Pons (tissue), 1 donor: ENCODE measurements around the gene CCM2L.

Experiments
- DNase-seq: peaks from one replicate; pipeline ENCODE4 v3.0.0-alpha.2; 2016; ENCODE audit warnings: low spot score

The CCM2L gene

DNA sequence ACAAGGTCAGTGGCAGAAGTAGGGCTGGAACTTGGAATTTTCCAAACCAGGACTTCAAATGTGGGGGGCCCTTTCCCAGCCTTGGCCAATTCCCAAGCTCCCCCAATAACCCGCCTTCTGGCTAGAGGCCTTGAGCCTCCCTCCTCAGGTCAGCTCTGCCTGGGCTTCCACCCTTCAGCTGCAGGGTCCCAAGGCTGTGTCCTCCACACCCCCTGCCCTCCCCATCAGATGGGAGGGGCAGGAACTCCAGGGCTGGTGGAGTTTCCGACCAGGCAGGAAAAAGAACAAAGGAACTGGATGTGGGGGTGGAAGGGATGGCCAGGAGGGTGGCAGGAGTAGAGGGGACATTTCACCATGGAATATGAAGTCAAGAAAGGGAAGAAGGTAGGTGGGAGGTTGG lies at the start of gene CCM2L:
TSS of gene CCM2L (plus strand) at position 338 of the 400 bp plus-strand sequence. CDS start at position 355, 17 bp downstream.
- DNase-seq, result no peak

DNA sequence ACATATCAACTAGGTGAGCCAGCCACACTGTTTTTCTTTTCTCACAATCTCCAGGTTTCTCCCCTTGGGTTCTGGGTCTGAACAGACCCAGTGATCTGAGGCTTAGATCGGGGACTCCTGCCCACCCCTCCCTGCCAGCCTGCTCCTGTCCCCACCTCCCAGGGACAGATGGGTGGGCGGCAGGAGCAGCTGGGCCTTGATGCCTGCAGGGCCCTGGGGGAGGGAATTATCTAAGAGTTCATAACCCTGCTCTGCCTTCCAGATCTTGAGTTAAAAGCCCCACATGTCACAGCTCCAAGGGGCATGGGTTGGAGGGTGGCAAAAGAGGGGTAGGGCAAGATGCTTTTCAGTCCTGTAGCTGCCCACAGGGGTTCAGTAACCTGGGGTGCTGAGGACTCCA lies 47.5 kb upstream of the CCM2L start:
- DNase-seq, result no peak

DNA sequence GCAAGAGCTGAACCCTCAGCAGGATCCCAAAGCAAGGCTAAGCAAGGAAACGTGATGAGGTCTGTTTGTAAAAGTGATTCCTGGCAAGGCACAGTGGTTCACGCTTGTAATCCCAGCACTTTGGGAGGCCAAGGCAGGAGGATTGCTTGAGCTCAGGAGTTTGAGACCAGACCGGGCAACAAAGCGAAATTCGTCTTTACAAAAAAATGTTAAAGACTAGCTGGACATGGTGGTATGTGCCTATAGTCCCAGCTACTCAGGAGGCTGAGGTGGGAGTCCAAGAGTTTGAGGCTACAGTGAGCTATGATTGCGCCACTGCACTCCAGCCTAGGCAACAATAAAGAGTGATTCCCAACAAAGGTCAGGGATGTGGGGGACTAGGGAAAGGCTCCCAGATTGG lies 46.3 kb upstream of the CCM2L start:
- DNase-seq, result no peak

DNA sequence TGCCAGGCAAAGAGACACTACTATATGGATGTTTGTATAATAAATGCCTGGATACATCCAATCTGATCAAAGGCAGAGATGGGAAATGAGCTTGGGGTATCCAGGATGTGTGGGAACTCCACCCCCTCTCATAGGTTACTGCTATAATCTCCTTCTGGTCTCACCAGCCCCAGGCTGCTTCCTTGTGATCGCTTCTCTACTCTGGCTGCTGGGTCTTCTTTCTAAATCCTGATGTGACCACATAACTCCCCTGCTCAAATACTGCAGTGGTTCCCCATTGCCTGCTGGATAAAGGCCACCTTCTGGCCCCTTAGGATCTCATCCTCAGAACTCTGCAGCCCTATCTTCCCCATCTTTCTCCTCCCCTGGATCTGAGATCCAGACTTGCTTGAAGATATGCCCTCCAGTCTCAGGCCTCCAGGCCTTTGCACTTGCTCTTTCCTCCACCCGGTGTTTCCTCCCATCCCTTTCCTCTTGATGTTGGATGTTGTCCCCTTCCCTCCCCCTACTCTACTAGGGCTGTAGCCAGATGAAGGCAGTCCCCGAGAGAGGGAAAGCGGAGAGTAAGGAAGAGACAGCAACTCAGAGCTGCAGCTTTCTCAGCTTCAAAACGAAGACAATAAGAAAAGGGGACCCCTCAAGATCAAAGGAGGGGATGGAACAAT lies 43.1 kb upstream of the CCM2L start:
- no peak for DNase-seq

DNA sequence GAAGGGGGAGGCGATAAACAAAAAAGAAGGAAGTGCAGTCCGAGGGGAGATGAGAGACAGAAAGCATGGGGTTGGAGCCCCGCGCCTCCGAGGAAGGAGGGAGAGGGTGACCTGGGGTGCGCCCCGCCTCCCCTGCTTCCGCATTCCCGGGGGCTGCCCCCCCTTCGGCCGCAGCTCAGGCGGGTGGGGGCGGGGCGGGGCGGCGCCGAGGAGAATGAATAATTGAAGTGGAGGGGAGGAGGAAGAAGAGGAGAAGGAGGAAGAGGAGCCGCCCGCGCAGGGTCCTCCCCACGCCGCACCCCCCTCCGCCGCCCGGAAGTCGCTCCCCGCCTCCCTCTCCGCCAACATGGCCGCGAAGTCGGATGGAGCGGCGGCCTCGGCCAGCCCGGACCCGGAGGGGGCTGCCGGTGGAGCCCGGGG lies 42.4 kb upstream of the CCM2L start, which contains the start of gene XKR7:
TSS of gene XKR7 (plus strand) at position 322 of the 420 bp plus-strand sequence. CDS start at position 347, 25 bp downstream.
- DNase-seq, result no peak

DNA sequence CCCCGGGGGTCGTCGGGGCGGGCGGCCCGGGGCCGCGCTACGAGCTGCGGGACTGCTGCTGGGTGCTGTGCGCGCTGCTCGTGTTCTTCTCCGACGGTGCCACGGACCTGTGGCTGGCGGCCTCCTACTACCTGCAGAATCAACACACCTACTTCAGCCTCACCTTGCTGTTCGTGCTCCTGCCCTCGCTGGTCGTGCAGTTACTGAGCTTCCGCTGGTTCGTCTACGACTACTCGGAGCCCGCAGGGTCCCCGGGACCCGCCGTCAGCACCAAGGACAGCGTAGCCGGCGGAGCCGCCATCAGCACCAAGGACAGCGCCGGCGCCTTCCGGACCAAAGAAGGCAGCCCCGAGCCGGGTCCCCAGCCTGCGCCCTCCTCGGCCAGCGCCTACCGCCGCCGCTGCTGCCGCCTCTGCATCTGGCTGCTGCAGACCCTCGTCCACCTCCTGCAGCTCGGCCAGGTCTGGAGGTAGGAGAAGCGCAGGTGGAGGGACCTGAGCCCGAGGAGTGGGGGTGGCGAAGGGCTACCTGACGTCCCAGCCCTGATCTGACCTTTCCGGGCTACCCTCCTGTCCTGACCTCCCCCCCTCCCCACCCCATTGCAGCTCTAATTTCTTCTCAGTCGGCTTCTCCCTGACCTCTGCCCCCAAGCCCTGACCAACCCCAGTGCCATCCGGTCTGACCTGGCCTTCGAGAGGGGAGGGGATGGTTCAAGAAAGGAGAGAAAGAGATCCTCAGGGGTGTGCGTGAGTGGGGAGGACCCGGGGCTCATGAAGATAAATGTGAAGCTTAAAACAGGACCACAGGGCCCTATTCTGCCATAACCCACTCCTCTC lies 41.7 kb upstream of the CCM2L start:
- no peak for DNase-seq

DNA sequence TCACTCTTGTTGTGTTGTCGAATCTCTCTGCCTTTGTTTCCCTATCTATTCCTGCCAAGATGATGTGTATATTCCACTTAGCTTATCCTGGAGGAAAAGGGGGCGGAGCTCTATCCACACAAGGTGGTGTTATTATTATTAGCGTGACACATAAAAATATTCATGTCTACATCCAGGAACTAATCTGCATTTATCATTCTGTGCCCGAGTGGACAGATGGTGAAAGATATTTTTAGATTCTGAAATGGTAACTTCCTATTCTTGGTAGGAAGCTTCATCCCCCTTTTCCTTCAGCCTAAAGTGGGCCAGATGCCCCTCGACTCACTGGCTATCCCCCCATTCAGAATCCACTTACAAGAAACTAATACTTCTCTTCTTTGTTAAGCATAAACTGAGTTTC lies 40.2 kb upstream of the CCM2L start:
- no peak for DNase-seq

DNA sequence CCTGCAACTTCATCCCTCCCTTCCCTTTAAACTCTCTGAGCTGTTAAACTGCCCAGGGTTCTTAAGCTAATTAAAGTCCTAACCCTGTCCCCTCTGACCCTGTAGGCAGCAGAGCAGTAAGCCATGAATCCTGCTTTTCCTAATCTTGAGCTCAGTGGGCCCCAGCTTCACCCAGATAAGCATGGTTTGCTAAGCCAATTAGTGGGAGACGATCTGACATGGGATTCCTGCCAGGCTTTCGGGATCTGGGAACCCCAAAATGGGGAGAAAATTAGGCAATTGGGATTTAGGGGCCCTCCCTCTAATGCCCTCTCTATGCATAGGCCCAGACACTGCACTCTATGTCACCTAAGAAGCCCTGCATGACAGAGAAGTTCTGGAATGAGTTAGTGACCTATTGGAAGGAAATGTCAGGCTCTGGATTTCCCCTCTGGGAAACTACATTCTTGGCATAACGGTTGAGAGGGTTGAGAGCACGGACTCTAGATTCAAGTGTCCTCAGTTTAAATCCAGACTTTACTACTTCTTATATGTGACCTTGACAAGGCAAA lies 37.7 kb upstream of the CCM2L start:
- no peak for DNase-seq

DNA sequence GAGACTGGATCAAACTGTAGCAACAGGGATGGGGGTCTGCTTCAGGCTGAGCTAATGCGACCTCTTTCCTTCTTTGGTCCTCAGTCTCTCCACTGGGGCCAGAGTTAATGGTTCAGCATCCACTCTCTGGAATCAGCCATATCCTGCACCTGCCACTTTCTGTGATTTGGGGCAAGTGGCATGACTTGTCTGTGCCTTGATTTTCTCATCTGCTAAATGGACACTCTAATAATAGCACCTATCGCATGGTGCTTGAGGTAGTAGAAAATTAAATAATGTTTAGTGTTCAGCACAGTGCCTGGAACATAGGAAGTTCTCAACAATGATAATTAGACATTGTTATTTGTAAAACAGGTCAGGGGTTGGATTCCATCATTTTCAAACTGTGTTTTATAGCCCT lies 35.9 kb upstream of the CCM2L start:
- no peak for DNase-seq

DNA sequence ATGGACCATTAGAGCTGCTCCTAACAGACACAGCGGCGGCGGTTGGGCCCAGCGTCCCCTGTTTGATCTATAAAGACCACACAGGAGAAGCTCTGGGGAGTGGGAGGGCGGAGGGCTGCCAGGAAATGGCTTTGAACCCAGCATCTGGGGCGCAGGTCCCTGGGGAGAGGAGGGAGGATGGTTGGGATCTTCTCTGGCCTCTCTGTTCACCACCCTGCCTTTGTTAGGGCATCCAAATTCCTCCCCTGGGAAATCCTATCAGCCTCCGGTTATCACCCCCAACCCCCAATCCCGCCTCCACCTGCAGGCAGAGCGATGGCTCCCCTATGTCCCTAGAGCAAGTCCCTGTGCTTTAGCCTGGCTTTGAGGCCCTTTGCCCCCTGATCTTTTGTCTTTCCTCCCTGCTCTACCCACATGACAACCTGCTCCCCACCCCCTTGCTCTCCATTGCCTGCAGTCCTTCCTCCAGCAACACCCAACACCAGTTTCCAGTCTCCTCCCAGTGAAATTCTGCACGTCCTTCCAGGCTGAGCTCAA lies 35.2 kb upstream of the CCM2L start:
- no peak for DNase-seq

DNA sequence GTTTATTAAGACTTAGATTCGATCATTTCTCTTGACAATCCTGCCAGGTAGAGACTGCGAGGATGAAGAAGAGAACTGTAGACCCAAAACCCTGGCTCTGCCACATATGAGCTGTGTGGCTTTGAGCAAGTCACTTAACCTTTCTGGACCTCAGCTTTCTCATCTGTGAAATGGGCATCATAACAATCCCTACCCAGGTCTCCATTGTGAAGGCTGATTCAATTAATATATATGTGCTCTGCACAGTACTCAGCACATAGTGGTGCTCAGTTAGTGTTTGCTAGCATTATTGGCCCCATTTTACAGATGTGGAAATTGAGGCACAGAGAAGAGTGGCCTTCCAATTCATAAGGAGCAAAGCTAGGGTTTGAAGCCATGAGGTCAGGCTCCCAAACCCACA lies 34.4 kb upstream of the CCM2L start:
- DNase-seq, result no peak

DNA sequence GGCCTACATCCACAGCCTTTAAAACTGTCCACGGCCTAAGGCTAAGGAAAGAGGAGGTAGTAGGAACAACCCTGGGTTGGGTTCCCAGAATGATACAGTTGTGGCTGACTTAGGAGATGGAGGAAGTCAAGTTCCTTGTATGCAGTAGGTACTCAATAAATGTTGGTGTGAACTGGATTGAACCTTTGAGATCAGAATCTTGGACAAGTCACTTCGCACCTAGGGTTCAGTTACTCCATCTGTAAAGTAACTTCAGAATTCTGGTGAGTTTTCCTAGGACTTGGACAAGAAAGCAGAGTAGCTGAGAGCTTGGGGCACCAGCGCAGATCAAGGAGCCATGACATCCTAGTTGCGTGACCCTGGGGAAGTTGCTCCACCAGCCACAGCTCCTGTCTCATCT lies 33.2 kb upstream of the CCM2L start:
- DNase-seq, result no peak

DNA sequence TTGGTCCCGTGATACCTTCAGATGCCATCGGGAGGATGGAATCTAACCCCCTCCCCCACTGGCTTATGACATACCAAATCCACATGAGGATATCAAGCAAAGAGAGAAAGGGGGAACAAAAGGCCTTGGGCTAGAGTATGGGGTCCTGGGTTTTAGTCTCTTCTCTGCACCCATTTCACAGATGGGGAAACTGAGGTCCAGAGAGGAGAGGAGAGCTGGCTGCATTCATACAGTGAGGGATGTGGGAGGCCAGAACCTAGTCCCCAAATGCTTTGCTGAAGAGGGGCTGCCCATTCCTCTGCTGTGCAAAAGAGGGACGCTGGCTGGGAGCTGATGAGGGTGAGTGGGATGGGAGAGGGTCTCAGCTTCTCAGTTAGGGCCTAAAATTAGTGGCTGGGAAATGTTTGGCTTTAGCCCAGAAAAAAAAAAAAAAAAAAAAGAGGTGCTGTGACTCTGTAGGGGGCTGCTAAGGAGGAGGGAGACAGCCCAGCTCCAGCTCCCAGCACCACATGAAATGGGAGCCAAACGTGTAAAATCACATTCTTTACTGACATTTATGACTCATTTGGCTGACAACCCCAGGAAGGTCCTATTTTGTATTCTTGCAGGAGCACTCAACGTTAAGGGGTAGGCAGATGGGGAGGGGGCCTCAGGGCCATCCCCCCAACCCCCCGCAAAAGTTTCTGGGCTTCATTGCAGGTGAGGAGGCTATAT lies 30.4 kb upstream of the CCM2L start:
- DNase-seq, result no peak

DNA sequence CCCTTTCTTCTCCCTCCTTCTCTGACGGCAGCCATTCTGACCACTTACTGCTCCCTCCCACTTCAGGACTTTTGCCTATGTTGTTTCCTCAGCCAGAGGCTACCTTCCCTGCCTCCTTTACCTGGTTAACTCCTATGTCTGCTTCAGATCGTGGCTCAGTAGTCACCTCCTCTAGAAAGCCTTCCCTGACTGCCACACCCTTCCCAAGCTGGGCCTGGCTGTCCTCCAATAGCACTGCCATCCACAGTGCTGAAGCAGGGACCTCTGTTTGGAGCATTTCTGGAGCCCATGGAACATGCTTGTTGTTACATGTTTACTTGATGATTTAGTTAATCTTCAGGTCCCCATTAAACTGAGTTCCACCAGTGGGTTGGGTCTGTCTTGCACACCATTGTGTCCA lies 28.5 kb upstream of the CCM2L start:
- DNase-seq, result no peak

DNA sequence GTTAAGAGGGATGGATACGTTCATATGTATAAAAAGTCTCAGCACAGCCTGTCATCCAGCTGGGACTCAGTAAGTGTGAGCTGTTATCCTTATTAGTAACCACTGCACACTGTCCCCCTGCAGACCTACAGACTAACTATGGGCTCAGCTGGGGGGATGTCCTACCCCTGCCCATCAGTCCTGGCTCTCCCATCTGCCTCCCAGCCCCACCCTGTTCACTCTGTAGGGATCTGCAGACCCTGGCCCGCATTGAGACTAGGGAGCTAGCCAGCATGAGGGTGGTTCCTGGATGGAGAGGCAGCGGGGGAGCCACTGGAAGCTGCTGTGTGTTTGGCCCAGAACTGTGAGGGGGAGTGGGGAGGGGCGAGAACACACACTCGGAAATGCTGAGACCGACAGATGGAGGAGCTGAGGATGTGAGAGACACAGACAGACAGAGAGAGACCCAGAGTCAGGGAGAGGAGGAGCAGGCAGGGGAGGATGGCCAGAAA lies 25.2 kb upstream of the CCM2L start:
- DNase-seq, result no peak

DNA sequence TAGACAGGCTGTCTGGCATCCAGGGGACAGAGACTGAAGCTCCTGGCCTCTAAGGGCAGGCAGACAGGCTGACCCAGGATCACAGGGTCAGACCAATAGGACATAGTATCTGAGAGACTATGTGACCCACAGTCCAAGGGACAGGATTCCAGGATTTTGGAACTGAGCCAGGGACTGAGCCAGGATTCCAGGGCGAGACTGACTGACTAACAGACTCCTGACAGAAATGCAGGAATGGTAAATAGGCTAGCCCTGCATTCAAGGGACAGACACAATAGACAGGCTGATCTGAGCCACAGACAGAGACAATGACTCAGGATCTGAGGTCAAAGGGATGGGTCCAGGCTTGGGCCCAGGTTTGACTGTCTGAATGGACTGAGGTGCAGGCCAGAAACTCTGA lies 22.5 kb upstream of the CCM2L start:
- DNase-seq, result no peak

DNA sequence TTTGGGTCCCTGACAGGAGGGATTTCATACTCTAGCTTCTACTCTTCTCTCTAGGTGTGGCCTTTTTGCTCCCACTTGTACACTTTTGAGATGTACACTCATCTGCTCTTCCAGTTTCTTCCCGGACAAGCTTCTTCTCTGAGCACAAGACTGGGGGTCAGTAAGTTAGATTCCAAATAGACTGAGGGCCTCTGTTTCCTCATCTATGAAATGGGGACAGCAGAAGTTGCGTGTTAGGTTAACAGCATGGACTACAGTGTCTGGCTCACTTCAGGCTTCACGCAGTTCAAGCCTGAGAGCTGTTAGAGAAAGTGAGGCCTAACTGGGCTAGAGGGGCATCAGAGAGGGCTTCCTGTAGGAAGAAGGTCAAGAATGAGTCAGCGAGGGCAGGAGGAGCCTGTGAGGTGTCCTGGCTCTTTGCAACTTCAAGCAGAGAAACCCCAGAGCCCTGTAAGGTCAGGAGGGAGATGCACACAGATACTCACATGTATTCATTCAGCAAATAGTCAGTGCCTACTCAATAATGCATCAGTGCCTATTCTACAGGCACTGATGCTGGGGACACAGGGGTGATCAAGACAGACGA lies 21.7 kb upstream of the CCM2L start:
- DNase-seq, result no peak

DNA sequence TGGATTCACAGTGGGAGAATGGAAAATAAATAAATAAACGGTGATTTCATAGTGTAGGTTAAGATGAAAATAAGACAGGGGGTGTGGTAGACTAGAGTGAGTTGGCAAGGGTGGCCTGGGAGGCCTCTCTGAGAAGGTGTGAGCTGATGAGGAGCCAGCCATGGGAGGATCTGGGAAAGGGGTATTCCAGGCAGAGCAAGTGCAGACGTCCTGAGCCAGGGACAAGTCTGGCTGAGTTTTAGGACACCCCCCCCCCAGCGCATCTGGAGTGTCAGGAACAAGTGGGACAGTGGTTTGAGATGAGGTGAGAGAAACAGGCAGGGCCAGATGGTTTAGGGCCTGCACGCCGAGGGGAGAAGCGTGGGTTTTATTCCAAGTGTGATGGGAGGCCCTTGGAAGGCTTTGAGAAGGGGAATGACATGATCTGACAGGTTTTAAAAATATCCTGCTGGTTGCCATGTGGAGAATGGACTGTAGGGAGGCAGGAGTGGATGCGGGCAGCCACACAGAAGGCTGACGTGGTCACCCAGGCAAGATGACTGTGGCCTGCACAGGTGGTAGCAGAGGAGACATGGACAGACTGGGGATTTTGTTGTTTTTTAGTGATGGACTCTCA lies 21.1 kb upstream of the CCM2L start:
- no peak for DNase-seq

DNA sequence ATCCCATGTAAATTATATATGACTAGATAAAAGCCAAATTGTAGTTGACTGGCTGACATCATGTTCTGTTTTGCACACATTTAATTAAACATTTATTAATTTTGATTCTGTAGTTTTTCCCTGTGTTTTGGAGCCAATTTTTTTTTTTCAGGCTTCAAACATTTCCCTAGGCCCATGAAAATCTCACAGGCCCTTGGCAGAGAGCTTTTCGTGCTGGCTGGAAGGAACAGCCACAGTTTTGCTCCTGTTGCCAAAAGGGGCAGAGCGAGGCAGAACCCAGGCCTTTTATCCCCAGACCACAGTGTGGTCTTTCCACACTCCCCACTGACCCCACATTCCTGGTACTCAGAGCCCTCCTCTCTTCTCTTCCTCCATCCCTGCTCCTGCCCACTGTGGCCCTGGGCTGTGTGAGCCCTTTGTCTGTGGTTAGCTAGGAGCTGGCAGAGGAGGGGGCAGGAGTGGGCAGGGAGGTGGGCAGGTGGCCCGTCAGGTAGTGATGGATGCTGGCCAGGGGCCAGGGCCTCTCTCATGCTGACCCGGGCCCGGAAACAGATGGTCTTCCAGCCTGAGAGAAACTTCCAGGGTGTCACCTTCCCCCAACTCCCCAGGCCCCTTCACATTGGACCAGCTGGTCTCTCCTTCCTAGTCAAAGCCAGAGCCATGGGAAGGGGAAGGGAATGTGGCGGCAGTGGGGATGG lies 19.4 kb upstream of the CCM2L start:
- no peak for DNase-seq

DNA sequence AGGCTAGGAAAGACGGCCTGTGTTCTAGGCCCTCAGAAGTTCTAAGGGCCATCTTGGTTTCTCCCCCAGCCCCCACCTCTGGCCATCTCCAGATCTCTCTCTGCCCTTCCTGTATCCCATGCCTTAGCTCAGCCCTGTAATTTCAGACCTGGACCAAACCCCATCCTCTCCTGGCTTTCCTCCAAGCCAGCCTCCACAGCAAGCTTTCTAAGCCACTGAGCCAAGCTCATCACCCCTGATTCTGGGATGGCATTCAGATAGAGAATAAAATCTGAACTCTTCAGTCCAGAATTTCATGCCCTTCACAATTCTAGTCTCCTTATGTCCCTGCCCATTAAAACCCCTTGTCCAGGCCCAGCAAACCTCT lies 18.9 kb upstream of the CCM2L start:
- DNase-seq, result no peak

DNA sequence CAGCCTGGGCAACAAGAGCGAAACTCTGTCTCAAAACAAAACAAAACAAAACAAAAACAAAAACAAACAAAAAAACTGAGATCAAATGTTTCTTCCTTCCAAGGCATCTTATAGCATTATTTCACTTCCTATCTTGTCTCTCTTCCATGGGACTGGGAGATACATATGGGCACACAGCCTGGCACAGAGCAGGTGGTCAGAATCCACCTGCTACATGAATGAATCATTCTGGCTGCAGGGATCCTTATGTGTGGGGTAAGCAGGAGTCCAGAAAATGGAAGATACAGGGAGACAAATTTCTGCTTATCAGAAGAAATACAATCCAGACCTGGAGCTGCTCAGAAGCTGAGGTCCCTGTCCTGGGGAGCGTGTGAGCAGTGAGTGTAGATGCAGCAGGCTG lies 18.2 kb upstream of the CCM2L start:
- DNase-seq, result no peak
